K562 (cell line): ENCODE results near the gene EFR3B.

Source experiments
- ATF6 ChIP-seq: sonication (generic); formaldehyde crosslinking; IDR thresholded peaks from 2 replicates; pipeline ENCODE4 v1.4.0; 2020; ENCODE audit warnings: mild to moderate bottlenecking, missing genetic modification reagents
- CTCF ChIP-seq, 3 experiments: IDR thresholded peaks in 2 of 3; conservative IDR thresholded peaks in 1 of 3; 2 replicates each; pipeline ENCODE4 v1.5.1; 2011 to 2012; ENCODE audit warnings: low read length in 3 of 3, mild to moderate bottlenecking in 3 of 3, control low read depth in 2 of 3, improper control_type of control experiment in 1 of 3, inconsistent platforms in 1 of 3, low read depth in 1 of 3, mixed read lengths in 1 of 3, moderate library complexity in 1 of 3; ENCODE audit not compliant: insufficient read depth in 2 of 3
- EP300 ChIP-seq: IDR thresholded peaks from 2 replicates; pipeline ENCODE4 v1.6.1; 2012; ENCODE audit warnings: low read length, improper control_type of control experiment
- FOXP4 ChIP-seq: sonication (generic); formaldehyde crosslinking; IDR thresholded peaks from 2 replicates; pipeline ENCODE4 v1.8.0; 2022; ENCODE audit warnings: mild to moderate bottlenecking, missing genetic modification reagents, borderline replicate concordance
- KLF10 ChIP-seq: fragments of 250-450 bp; sonication (Bioruptor Pico); IDR thresholded peaks from 2 replicates; pipeline ENCODE4 v1.6.1; 2021; ENCODE audit warnings: matching md5 sums
- POLR2A ChIP-seq: fragments of 450-650 bp; conservative IDR thresholded peaks from 2 replicates; pipeline ENCODE4 v1.6.1; 2016
- RBM39 ChIP-seq: fragments of 200-400 bp; formaldehyde crosslinking; optimal IDR thresholded peaks from 2 replicates; pipeline ENCODE3; 2018; ENCODE audit warnings: low read depth, low read length
- SP1 ChIP-seq: sonication (generic); formaldehyde crosslinking; IDR thresholded peaks from 2 replicates; pipeline ENCODE4 v1.8.1; 2022; ENCODE audit warnings: mild to moderate bottlenecking, missing genetic modification reagents
- ZBTB1 ChIP-seq: sonication (generic); formaldehyde crosslinking; IDR thresholded peaks from 2 replicates; pipeline ENCODE4 v1.8.1; 2023; ENCODE audit warnings: missing genetic modification reagents, low read depth, mild to moderate bottlenecking, borderline replicate concordance
- ZNF174 ChIP-seq: fragments of 250-450 bp; sonication (Bioruptor Pico); IDR thresholded peaks from 2 replicates; pipeline ENCODE4 v1.4.0; 2020; ENCODE audit warnings: mild to moderate bottlenecking

GRCh38 chr2:25161055-25161781 is 119.3 kb downstream of the EFR3B start:
- TF ChIP-seq CTCF (IDR thresholded peaks at IDR 0.05 in 2 of 3, conservative IDR thresholded peaks at IDR 0.05 in 1 of 3; ENCODE audit: insufficient read depth in 2 of 3, low read depth in 1 of 3, low read length in 3 of 3), result no peak
- TF ChIP-seq EP300, result no peak
- no peak for TF ChIP-seq SP1 (CRISPR knock-in tag)
- no peak for TF ChIP-seq ATF6 (CRISPR knock-in tag)
- no peak for TF ChIP-seq RBM39
- no peak for TF ChIP-seq FOXP4 (CRISPR knock-in tag)
- TF ChIP-seq ZBTB1 (CRISPR knock-in tag), result no peak
- TF ChIP-seq POLR2A, result no peak
- no peak for TF ChIP-seq KLF10 (CRISPR knock-in tag)
- TF ChIP-seq ZNF174 (CRISPR knock-in tag), result no peak
